Measurements from ENCODE around the gene NKX1-2. TPM values are rescaled to one million over a fixed set of nuclear protein-coding genes. Genes with fewer than 3 reads are reported as not detected.

Gene NKX1-2
- total and polyA plus RNA-seq, 2 donors from 2014 or later, result not detected

DNA sequence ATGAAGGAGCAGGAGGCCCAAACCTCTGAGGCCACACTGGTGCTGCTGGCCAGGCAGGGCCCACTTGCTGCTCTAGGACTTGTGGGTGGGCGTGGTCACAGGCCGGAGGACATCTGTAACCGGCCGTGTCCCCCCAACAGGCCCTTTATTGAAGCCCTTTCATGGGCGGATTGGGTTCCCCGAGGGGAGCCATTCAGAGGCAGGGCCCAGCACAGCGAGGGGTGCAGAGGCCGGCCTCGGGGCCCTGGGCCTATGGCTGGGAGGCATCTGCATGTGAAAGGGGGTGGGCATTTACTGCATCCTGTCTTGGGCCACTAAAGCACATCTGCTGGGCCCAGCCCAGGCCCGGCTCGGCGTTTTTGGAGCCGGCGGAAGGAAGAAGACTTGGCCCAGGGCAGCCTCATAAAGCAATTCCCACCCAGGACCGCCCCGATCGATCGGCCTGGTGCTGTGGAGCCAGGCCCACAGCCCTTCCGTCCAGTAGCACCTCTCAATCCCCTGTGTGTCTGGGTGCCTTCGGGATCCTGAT is 20.2 kb upstream of the NKX1-2 start:
- no peak for DNase-seq
- Histone ChIP-seq H3K4me1 (ENCODE audit: control insufficient read depth in 2 of 3, insufficient read depth in 2 of 3, low read depth in 1 of 3, low read length in 3 of 3) (peaks cover 0 to under 1% (median 0%) of the 10 kb centered on the region in 3 donors), H3K9ac (ENCODE audit: low read length in 3 of 3) (no peak overlapping the region), H3K36me3 (ENCODE audit: control insufficient read depth in 2 of 3, insufficient read depth in 3 of 3, low read length in 3 of 3) (no peaks in the 10 kb centered on the region), H3K9me3 (ENCODE audit: control insufficient read depth in 2 of 3, insufficient read depth in 1 of 3, low read length in 3 of 3) (no peaks in the 10 kb centered on the region), H3K4me3 (ENCODE audit: low read length in 3 of 3) (no peak overlapping the region), H3K27me3 (ENCODE audit: control insufficient read depth, insufficient read depth, low read length) (no peaks in the 10 kb centered on the region), H3K27ac (ENCODE audit: low read depth in 2 of 2, low read length in 2 of 2) (no peak overlapping the region)
- TF ChIP-seq, protein P1, sequence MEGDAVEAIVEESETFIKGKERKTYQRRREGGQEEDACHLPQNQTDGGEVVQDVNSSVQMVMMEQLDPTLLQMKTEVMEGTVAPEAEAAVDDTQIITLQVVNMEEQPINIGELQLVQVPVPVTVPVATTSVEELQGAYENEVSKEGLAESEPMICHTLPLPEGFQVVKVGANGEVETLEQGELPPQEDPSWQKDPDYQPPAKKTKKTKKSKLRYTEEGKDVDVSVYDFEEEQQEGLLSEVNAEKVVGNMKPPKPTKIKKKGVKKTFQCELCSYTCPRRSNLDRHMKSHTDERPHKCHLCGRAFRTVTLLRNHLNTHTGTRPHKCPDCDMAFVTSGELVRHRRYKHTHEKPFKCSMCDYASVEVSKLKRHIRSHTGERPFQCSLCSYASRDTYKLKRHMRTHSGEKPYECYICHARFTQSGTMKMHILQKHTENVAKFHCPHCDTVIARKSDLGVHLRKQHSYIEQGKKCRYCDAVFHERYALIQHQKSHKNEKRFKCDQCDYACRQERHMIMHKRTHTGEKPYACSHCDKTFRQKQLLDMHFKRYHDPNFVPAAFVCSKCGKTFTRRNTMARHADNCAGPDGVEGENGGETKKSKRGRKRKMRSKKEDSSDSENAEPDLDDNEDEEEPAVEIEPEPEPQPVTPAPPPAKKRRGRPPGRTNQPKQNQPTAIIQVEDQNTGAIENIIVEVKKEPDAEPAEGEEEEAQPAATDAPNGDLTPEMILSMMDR (IDR thresholded peaks at IDR 0.05; ENCODE audit: borderline replicate concordance, extremely low read depth, insufficient read depth), result no peak
- no peak for FAIRE-seq
- intact Hi-C loops (cut with DNase I), result no loop called here

DNA sequence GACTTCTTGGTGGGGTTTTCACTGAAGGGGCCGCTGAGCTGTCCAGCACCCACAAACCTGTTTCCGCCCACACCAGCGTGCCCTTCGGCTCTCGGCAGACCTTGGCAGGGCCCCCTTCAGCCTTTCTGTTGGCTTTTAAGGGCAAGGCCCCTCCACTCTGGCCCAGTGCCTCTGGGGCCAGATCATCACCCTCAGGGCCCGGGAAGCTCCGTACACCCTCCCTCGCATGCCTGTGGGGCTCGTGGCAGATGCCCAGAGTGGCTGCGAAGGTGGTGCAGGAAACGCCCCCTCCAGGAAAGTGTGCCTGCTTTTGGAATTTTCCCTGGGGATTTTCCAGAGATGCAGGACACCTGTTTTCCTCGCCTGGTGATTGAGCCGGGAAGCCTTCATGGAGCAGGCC is 18.8 kb upstream of the NKX1-2 start:
- Histone ChIP-seq H3K27ac (ENCODE audit: low read depth in 2 of 2, low read length in 2 of 2) (no peak overlapping the region), H3K4me3 (ENCODE audit: low read length in 3 of 3) (no peak overlapping the region), H3K27me3 (ENCODE audit: control insufficient read depth, insufficient read depth, low read length) (no peaks in the 10 kb centered on the region), H3K9ac (ENCODE audit: low read length in 3 of 3) (no peak overlapping the region), H3K36me3 (ENCODE audit: control insufficient read depth in 2 of 3, insufficient read depth in 3 of 3, low read length in 3 of 3) (no peaks in the 10 kb centered on the region), H3K4me1 (ENCODE audit: control insufficient read depth in 2 of 3, insufficient read depth in 2 of 3, low read depth in 1 of 3, low read length in 3 of 3) (peaks cover 0 to 12% (median 0%) of the 10 kb centered on the region in 3 donors), H3K9me3 (ENCODE audit: control insufficient read depth in 2 of 3, insufficient read depth in 1 of 3, low read length in 3 of 3) (no peaks in the 10 kb centered on the region)
- TF ChIP-seq, protein P1 (IDR thresholded peaks at IDR 0.05; ENCODE audit: borderline replicate concordance, extremely low read depth, insufficient read depth), result no peak
- intact Hi-C loops (cut with DNase I), result no loop called here
- FAIRE-seq, result no peak
- no peak for DNase-seq

DNA sequence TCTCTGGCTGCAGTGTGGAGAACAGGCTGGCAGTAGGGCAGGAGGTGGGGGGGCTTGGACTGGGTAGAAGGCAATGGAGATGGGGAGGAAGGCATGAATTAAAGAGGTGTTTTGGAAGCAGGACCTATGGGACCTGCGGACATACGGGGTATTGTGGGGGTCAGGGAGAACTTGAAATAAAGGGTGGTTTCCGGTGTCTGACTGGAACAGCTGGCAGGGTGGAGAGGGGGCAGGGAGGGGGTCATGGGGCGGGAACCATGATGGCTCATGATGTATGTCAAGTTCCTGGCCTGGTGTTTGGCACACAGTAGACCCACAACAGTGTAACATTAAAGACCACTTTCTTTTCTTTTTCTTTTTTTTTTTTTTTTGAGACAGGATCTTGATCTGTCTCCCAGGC is 17.3 kb upstream of the NKX1-2 start:
- H3K36me3 ChIP-seq (ENCODE audit: control insufficient read depth in 2 of 3, insufficient read depth in 3 of 3, low read length in 3 of 3), result no peaks in the 10 kb centered on the region
- no peak overlapping the region for H3K27ac ChIP-seq (ENCODE audit: low read depth in 2 of 2, low read length in 2 of 2)
- no peaks in the 10 kb centered on the region for H3K27me3 ChIP-seq (ENCODE audit: control insufficient read depth, insufficient read depth, low read length)
- intact Hi-C loops (cut with DNase I), result no loop called here
- TF ChIP-seq, protein P1 (IDR thresholded peaks at IDR 0.05; ENCODE audit: borderline replicate concordance, extremely low read depth, insufficient read depth), result no peak
- FAIRE-seq, result no peak
- H3K4me1 ChIP-seq (ENCODE audit: control insufficient read depth in 2 of 3, insufficient read depth in 2 of 3, low read depth in 1 of 3, low read length in 3 of 3), result peaks cover 0 to 12% (median 0%) of the 10 kb centered on the region in 3 donors
- H3K9me3 ChIP-seq (ENCODE audit: control insufficient read depth in 2 of 3, insufficient read depth in 1 of 3, low read length in 3 of 3), result no peaks in the 10 kb centered on the region
- no peak overlapping the region for H3K9ac ChIP-seq (ENCODE audit: low read length in 3 of 3)
- DNase-seq, result no peak
- no peak overlapping the region for H3K4me3 ChIP-seq (ENCODE audit: low read length in 3 of 3)
